Measurements from ENCODE around the gene LRP8.
"Not testable (repeated sequence)": the region's sequence is repeated elsewhere in the genome, so short reads cannot be mapped to it uniquely, and the experiment has no call there.

DNA sequence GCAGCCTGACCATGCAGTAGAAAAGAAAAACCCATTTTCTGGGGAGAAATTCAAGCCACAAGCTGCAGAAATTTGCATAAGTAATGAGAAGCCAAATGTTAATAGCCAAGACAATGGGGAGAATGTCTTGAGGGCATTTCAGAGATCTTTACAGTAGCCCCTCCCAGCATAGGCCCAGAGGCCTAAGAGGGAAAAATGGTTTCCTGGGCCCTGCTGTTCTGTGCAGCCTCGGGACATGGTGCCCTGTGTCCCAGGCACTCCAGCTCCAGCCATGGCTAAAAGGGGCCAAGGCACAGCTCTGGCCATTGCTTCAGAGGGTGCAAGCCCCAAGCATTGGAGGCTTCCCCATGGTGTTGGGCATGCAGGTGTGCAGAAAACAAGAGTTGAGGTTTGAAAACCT lies 122.4 kb downstream of the LRP8 start:
- TF ChIP-seq, protein P1, sequence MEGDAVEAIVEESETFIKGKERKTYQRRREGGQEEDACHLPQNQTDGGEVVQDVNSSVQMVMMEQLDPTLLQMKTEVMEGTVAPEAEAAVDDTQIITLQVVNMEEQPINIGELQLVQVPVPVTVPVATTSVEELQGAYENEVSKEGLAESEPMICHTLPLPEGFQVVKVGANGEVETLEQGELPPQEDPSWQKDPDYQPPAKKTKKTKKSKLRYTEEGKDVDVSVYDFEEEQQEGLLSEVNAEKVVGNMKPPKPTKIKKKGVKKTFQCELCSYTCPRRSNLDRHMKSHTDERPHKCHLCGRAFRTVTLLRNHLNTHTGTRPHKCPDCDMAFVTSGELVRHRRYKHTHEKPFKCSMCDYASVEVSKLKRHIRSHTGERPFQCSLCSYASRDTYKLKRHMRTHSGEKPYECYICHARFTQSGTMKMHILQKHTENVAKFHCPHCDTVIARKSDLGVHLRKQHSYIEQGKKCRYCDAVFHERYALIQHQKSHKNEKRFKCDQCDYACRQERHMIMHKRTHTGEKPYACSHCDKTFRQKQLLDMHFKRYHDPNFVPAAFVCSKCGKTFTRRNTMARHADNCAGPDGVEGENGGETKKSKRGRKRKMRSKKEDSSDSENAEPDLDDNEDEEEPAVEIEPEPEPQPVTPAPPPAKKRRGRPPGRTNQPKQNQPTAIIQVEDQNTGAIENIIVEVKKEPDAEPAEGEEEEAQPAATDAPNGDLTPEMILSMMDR (IDR thresholded peaks at IDR 0.05), result not testable (repeated sequence)
- not testable (repeated sequence) for TF ChIP-seq POLR2A (IDR thresholded peaks at IDR 0.05)
